Stimulated activated CD4-positive, alpha-beta T cell treated with anti-CD3 and anti-CD28 coated beads, Interleukin-12 subunit alpha, Interleukin-12 subunit beta, amount 100 ng/mL, for 48 hours (primary cell): ENCODE measurements around the gene CWF19L2.
"Not testable (repeated sequence)": the region's sequence is repeated elsewhere in the genome, so short reads cannot be mapped to it uniquely, and the experiment has no call there.

Source experiments
- DNase-seq, 3 donors: peaks; one replicate each; pipeline ENCODE4 v3.0.0-alpha.2; 2020; ENCODE audit warnings: low read depth in 2 of 3, low spot score in 1 of 3

The CWF19L2 gene

DNA sequence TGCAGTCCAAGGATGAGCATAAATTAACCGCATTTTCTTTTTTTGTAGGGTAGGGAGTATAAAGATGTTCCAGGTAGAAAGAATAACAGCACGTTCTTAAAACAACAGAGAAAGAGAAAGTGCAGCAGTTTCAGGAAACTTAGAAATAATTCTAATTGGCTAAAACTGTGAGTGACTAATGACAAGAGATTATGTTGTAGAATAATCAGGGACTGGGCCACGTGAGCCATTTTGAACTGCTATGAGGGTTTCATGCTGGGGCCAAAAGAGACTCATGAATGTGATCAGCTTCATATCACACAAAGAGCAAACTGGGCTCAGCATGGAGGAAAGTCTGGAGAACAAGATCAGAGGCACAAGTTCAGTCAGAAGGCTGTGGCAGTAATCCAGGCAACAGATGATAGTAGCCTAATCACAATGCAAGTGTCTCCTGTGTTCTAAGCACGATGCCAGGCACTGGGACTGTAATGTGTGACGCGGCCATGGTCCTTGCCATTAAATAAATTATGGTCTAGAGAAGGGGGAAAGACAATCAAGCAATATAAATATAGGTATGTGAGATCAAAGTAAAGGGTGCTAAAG lies 17.9 kb downstream of the CWF19L2 start:
- no peak for DNase-seq

DNA sequence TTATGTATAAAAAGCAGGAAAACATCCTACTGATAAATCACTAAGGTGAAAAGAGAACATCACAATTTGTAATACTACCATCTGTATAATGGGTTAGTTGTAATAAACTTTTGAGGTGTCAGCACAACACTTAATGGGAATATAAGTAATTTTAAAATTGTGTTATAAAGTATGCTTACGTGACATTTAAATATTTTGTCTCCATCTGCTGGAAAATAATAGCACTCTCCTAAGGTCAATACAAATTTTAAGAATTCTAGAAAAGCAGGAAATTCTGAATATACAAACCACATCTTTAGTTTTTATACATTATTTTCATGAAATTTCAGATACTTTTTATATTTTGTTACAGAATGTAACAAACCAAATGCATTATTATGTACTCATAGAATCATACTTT lies 19.5 kb downstream of the CWF19L2 start:
- no peak for DNase-seq

DNA sequence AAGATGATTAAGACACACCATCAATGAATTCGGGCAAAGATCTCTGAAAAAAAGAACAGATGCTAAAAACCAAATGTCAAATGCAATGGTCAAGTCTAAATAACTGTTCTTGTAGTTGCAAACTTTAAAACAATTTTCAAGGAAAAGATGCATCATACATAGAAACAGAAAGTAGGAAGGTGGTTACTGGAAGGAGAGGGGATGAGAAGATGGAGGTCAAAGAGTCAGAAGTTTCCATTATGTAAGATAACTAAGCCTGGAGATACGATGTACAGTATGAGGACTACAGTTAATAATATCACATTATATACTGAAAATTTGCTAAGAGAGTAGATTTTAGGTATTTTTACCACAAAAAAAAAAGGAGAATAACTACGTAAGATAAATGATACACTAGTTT lies 27.1 kb downstream of the CWF19L2 start:
- DNase-seq = no peak

DNA sequence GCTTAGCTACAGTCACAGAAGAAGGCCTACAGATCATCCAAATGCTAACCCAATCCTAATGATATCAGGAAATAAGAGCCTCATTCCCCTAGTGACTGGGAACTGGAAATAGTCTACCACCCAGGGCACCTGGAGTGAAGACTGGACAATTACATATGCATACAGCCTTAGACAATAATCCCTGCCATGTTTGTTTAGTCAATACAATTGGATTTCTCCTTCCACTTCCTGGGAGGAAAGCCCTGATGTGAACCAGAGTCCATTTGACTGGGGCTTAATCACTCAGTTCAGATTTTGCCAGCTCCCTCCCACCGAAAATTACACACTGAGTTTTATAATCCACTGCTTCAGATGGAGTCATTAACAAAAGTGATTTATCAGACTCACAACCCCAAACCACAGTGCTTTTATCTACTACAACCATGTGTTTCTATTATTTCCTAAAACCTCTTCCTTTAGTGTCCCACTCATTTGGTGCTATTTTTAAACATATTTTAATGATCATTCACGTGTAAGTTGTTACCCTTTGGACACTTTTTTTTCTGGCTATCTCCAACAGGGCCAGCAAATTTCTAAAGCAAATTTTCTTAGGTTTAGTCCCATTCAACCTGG lies 29.9 kb downstream of the CWF19L2 start:
- DNase-seq = no peak

DNA sequence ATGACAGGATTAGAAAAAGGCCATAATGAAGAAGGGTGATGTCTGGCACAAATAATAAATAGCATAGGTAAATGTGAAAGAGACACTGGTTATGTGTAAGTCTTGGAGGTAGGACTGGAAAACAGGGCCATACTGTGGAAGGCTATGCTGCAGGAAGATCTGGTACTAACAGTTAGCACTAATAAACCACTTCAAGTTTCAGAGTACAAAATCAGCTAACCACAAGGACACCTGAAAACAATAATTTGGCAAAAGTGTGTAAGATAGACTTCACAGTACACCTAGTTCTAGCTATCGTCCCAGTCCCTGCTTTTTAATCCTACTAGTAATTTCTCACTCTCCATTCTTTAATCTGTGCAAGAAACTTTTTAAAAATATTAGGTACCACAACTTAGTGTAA lies 44.3 kb downstream of the CWF19L2 start:
- no peak for DNase-seq

DNA sequence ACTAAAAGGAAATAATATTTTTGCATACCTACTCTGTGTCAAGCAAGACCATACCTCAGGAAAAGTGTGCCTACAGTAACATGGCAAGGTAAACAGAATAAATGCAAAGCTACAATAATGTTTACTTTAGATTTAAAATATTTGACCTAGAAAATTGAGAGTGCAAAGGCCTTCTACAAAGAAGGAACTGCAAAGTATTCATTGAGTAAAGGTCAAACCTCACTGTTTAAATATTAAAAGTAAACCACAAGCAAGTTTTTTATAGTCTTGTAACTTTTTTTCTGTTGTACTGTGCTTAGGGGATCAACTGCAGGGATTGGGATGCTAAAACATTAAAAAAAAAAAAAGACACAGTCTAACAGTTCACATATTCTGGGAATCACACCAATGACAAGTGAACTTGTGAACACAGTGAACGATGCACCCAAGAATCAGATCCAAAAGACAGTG lies 48.8 kb downstream of the CWF19L2 start:
- DNase-seq = no peak

DNA sequence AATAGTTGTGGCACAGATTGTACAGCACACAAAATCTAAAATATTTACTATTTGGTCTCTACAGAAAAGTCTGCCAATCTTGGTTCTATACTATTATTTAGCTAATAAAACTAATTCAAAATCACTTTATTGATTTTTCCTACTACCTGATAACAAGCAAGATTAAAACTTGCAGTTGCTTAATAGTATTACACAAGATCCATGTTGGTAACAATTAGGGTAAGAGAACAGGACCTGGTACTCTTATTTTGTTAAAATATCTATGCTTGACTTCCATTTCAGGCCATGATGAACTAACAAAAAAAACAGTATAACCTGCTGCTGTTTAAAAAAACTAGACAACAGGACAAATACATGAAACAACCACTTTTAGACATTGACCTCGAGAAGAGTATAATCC lies 52.4 kb downstream of the CWF19L2 start:
- DNase-seq = no peak

DNA sequence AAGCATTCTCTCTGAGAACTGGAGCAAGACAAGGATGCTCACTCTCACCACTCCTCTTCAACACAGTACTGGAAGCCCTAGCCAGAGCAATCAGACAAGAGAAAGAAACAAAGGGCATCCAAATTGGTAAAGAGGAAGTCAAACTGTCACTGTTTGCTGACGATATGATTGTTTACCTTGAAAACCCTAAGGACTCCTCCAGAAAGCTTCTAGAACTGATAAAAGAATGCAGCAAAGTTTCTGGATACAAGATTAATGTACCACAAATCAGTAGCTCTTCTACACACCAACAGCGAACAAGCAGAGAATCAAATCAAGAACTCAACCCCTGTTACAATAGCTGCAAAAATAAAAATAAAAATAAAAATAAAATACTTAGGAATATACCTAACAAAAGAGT lies 56.5 kb downstream of the CWF19L2 start:
- not testable (repeated sequence) for DNase-seq

DNA sequence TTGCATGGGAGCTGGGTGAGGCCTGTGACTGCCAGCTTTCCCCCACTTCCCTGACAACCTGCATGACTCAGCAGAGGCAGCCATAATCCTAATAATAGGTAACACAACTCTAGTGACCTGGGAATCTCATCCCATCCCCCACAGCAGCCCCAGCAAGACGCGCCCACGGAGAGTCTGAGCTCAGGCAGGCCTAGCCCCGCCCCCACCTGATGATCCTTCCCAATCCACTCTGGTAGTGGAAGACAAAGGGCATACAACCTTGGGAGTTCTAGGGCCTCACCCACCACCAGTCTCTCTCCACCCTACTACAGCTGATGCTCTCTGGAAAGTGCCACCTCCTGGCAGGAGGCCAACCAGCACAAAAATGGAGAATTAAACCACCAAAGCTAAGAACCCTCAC lies 60.3 kb downstream of the CWF19L2 start:
- no peak for DNase-seq

DNA sequence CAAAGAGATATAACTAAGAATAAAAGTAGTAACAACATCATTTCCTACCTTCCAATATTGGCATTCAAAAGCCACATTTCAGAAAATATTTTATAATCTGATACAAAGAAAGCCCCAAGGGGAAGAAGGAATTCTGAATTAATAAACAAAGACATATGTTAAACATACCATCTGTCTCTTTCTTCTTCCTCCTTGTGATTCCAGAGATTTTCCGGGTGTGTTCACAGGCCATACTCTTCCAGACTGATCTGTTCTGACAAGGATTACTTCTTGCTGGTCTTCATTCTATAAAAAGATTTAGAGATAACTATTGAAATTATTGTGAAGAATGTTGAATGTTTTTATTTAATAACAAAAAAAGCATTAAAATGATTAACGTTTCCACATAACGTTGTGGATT lies 65.0 kb downstream of the CWF19L2 start:
- DNase-seq = no peak

DNA sequence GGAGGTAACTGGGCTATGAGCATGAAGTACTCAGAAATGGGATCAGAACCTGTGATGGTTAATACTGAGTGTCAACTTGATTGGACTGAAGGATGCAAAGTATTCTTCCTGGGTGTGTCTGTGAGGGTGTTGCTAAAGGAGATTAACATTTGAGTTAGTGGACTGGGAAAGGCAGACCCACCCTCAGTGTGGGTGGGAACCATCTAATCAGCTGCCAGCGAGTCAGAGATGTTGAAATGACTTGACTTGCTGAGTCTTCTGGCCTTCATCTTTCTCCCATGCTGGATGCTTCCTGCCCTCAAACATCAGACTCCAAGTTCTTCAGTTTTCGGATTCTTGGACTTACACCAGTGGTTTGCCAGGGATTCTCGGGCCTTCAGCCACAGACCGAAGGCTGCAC lies 66.9 kb downstream of the CWF19L2 start:
- not testable (repeated sequence) for DNase-seq

DNA sequence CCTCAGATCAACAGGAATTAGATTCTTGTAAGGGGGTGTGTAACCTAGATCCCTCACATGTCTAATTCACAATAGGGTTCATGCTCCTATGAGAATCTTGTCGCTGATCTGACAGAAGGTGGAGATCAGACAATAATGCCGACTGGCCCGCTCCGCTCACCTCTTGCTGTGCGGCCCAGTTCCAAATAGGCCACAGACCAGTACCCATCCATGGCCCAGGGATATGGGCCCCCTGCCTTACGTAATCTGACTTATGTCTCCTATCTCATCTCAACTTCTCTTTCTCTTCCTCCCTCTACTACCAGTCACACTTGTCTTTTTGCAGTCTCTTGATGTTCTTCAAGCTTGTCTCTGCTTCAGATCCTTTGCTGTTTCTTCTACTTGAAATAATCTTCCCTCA lies 70.0 kb downstream of the CWF19L2 start:
- no peak for DNase-seq

DNA sequence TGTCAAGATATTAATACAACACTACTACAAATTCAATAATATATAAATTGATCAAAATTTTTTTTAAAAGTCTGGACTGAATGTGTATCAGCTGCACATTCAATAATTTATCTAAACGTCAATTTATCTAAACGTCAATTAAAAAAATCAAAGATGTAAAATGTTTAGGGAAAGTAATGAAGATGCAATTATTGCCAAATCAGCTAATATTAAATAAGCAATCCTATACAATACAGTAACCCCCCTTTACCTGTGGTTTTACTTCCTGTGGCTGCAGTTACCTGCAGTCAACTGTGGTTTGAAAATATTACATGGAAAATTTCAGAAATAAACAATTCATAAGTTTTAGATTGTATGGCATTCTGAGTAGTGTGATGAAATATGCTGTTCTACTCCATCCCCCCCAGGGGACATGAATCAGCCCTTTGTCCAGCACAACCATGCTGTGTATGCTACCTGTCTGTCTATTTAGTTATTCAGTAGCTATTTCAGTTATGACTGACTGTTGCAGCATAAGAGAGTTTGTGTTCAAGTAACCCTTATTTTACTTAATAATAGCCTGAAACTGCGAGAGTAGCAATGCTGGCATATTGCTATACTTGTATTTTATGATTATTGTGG lies 72.2 kb downstream of the CWF19L2 start:
- DNase-seq = no peak

DNA sequence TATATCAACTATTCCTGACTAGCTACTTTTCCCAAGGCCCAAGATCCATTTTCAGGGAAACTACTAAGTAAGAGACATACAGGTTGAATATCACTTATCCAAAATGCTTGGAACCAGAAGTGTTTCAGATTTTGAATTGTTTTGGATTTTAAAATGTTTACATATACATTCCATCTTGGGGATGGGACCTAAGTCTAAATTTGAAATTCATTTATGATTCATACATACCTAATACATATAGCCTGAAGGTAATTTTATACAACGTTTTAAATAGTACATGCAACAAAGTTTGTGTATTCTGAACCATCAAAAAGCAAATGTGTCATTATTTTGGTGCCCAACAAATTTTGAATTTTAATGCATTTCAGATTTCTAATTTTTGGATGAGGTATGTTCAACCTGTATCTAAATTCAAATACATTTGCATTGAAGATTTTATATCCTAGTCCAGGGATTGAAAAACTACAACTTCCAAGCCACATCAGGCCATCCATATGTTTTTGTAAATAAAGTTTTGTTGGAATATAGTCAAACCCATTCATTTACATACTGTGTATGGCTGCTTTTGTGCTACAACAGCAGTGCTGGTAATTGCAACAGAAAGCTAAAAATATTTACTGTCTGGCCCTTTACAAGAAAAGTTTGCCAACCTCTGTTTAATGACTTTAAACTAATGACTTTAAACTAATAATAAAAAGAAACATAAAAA lies 73.3 kb downstream of the CWF19L2 start:
- DNase-seq = no peak

DNA sequence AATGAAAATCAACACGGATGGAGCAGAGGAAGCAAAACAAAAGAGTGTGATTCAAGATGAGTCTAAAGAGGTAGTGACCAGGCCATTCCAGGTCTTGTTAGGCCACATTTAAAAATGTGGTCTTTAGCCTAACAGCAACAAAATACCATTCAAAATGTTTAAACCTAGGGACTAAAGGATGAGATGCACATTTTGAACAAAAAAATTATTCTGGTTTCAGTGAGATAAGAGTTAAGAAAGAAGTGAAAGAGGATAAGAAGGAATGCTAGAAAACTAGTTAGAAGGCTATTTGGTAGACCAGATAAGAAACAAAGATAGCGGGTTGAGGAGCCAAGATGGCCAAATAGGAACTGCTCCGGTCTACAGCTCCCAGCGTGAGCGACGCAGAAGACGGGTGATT lies 85.2 kb downstream of the CWF19L2 start:
- DNase-seq = no peak

DNA sequence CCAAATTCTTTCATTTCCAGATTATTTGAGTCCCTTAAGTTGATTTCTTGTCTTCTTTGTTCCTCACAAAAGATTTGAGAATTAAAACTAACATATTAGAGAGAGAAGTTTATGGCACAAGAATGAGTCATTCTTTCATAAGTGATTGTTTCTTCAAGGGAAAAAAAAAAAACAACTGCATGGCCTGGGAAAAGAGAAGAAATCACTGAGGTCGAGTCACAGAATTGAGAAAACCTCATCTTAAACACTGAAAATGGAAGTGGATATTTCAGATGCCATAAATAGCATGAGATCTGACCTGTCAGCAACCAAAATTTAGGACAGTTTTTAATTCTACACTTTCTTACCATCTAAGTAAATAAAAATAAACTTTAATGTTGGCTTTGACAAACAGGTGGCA lies 87.2 kb downstream of the CWF19L2 start:
- DNase-seq = no peak

DNA sequence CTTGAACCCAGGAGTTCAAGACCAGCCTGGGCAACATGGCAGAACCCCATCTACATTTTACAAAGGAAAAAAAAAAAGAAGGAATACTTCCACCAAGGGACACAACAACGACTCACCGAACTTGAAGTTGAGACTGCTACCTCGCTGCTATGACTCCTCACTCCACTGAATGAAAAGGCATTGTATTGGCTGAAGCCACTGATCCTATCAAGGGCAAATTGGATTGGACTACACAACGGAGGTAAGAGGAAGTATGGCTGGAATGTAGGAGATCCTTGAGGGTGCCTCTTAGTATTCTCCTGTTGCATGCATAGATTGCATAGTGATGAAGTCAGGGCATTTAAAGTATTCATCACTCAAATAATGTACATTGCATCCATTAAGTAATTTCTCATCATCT lies 97.9 kb downstream of the CWF19L2 start:
- no peak for DNase-seq

DNA sequence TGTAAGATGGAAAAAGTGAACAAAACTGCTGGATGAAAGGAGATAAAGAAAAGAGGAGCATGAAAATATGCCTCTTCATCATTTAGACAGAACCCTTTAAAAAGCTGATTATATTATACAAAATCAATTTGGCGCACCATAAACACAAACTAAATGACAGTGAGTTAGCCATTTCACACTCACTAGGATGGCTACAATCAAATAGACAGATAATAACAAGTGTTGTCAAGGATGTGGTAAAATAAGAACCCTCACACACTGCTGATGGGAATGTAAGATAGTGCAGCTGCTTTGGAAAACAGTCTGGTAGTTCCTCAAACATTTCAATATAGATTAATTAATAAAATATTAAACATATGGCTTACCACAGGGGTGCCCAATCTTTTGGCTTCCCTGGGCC lies 99.7 kb downstream of the CWF19L2 start:
- DNase-seq = no peak

DNA sequence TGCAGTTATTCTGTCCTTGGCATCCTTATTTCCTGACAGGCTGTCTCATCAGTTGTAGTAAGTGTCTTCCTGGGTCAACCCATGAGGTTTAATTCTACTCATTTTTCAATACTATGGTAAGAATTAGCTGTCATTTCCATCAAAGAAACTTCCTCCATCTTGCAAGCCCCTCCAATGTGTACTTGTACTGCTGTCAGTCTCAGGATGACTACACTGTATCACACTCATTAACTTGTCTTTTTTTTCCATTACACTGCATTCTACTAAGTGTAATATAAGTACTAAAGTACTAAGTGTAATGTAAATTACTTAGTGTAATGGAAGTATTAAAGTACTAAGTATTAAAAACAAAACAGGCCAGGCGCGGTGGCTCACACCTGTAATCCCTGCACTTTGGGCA lies 102.8 kb downstream of the CWF19L2 start:
- DNase-seq = no peak

DNA sequence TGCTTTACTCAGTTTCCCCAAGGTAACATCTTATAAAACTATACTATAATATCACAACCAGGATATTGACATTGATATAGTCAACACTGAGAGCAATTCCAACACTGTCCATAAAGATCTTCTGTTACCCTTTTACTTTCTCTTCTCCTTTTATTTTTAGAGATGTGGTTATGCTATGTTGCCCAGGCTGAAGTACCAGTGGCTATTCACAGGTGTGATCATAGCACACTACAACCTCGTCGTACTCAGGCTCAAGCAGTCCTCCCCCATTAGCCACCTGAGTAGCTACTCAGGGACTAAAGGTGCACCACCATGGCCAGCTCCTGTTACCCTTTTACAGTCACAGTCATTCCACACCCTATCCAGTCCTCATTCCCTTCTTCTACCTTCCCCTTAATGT lies 119.7 kb downstream of the CWF19L2 start:
- DNase-seq = no peak

DNA sequence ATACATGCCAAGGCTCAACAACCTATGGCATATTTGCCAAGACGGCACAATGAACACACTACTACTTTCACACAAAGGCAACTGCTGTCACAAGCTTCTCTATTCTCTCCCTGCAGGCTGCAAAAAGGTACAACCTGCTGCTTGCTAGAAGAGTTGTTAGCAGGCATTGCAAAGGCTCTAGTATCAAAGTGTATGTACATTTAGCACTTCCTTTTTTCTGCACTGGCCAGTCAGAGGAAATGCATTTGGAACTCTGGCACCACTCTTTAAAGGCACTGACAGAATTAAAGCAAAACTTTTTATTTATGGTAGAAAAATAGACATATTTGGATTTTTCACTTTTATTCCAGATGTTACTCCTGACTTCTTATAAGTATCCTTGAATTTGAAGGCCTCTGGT lies 125.9 kb downstream of the CWF19L2 start:
- DNase-seq = no peak

DNA sequence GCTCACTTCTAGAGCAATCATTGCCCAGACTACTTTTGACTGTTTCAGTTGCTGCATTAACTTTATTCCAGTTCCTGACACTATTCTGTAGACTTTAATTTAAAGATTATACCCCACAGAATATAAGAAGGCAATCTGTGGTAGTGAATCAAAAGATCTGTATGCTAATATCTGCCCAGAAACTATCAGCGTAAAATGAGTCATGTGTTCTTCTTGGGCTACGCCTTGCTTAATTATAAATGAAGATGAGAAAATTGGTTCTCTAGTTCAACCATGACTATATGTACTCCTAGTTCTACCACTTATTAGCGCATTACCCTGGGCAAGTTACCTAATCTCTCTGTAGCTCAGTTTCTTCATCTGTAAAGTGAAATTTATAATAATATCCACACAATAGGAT lies 128.5 kb downstream of the CWF19L2 start:
- DNase-seq = no peak
